Skin epidermis (tissue), 12 donors: ENCODE data around the gene PCCA.
"Not testable (repeated sequence)": the region's sequence is repeated elsewhere in the genome, so short reads cannot be mapped to it uniquely, and the experiment has no call there.

Experiments used
- H3K27ac ChIP-seq, 21 experiments: fragments of 200-600 bp; sonication (generic) in 11 of 21; one replicate each; pipeline ENCODE4 v1.5.0; 2020; ENCODE audit warnings: mild to moderate bottlenecking in 3 of 21, inconsistent platforms in 2 of 21, moderate library complexity in 2 of 21
- H3K4me3 ChIP-seq, 7 experiments: fragments of 200-600 bp; sonication (generic) in 2 of 7; one replicate each; pipeline ENCODE4 v1.5.0; 2020; ENCODE audit warnings: inconsistent platforms in 2 of 7, mild to moderate bottlenecking in 2 of 7, moderate library complexity in 1 of 7

PCCA gene

GRCh38 chr13:100130930-100131511, 42.1 kb downstream of the PCCA start:
- H3K27ac ChIP-seq: no peak overlapping the region
- H3K4me3 ChIP-seq: no peak overlapping the region

GRCh38 chr13:100131863-100132574, 43.1 kb downstream of the PCCA start:
- H3K4me3 ChIP-seq: no peak overlapping the region
- no peak overlapping the region for H3K27ac ChIP-seq

- Histone ChIP-seq H3K4me3 (no peak overlapping the region), H3K27ac (no peak overlapping the region)
Observed at GRCh38 chr13:100138859-100139491, 50.1 kb downstream of the PCCA start.

GRCh38 chr13:100139817-100140216, 50.9 kb downstream of the PCCA start:
- no peak overlapping the region for H3K27ac ChIP-seq
- H3K4me3 ChIP-seq: no peak overlapping the region

GRCh38 chr13:100140441-100140840, 51.5 kb downstream of the PCCA start:
- H3K4me3 ChIP-seq: no peak overlapping the region
- no peak overlapping the region for H3K27ac ChIP-seq

GRCh38 chr13:100141461-100141961, 52.6 kb downstream of the PCCA start:
- not testable (repeated sequence) for H3K4me3 ChIP-seq, H3K27ac ChIP-seq

- Histone ChIP-seq H3K27ac (no peak overlapping the region), H3K4me3 (no peak overlapping the region)
Observed at GRCh38 chr13:100146534-100146933, 57.6 kb downstream of the PCCA start.

- no peak overlapping the region for H3K27ac ChIP-seq
Observed at GRCh38 chr13:100147825-100148224, 58.9 kb downstream of the PCCA start.

GRCh38 chr13:100148422-100148821, 59.5 kb downstream of the PCCA start:
- Histone ChIP-seq H3K4me3 (no peak overlapping the region), H3K27ac (no peak overlapping the region)

More at GRCh38 chr13:100147825-100148224, 58.9 kb downstream of the PCCA start:
- no peak overlapping the region for H3K4me3 ChIP-seq

GRCh38 chr13:100149389-100149788, 60.5 kb downstream of the PCCA start:
- no peak overlapping the region for H3K27ac ChIP-seq
- no peak overlapping the region for H3K4me3 ChIP-seq

- H3K27ac ChIP-seq, H3K4me3 ChIP-seq: not testable (repeated sequence)
Observed at GRCh38 chr13:100150711-100151110, 61.8 kb downstream of the PCCA start.

- H3K27ac ChIP-seq: no peak overlapping the region
Observed at GRCh38 chr13:100154842-100155416, 66.0 kb downstream of the PCCA start.

GRCh38 chr13:100156788-100157187, 67.9 kb downstream of the PCCA start:
- Histone ChIP-seq H3K4me3 (no peak overlapping the region), H3K27ac (no peak overlapping the region)

More at GRCh38 chr13:100154842-100155416, 66.0 kb downstream of the PCCA start:
- H3K4me3 ChIP-seq: no peak overlapping the region

GRCh38 chr13:100158569-100158968, 69.7 kb downstream of the PCCA start:
- Histone ChIP-seq H3K27ac (no peak overlapping the region), H3K4me3 (no peak overlapping the region)

GRCh38 chr13:100159584-100159983, 70.7 kb downstream of the PCCA start:
- Histone ChIP-seq H3K4me3 (no peak overlapping the region), H3K27ac (no peak overlapping the region)

- Histone ChIP-seq H3K4me3 (no peak overlapping the region), H3K27ac (no peak overlapping the region)
Observed at GRCh38 chr13:100160450-100160849, 71.6 kb downstream of the PCCA start.

GRCh38 chr13:100163375-100163774, 74.5 kb downstream of the PCCA start:
- H3K27ac ChIP-seq: no peak overlapping the region
- no peak overlapping the region for H3K4me3 ChIP-seq

GRCh38 chr13:100173203-100173602, 84.3 kb downstream of the PCCA start:
- Histone ChIP-seq H3K4me3 (no peak overlapping the region), H3K27ac (no peak overlapping the region)

GRCh38 chr13:100174455-100174854, 85.6 kb downstream of the PCCA start:
- not testable (repeated sequence) for H3K27ac ChIP-seq, H3K4me3 ChIP-seq

GRCh38 chr13:100175078-100175802, 86.3 kb downstream of the PCCA start:
- H3K4me3 ChIP-seq: no peak overlapping the region
- no peak overlapping the region for H3K27ac ChIP-seq
